Smooth muscle cell of the brain vasculature (primary cell): ENCODE results near the gene RGL2.

ENCODE experiments used
- DNase-seq: peaks from one replicate; pipeline ENCODE4 v3.0.0-alpha.2; 2012; ENCODE audit warnings: low read depth, low spot score

Gene RGL2

GRCh38 chr6:33317419-33317668 is 18.6 kb upstream of the RGL2 start:
- DNase-seq, result no peak

GRCh38 chr6:33316603-33317418 is 18.1 kb upstream of the RGL2 start:
- no peak for DNase-seq

- DNase-seq, result no peak
Observed at GRCh38 chr6:33315793-33316602, 17.3 kb upstream of the RGL2 start.

- no peak for DNase-seq
Observed at GRCh38 chr6:33314943-33315792, 16.4 kb upstream of the RGL2 start.

- DNase-seq, result no peak
Observed at GRCh38 chr6:33314515-33314942, 15.8 kb upstream of the RGL2 start.

- no peak for DNase-seq
Observed at GRCh38 chr6:33313709-33314514, 15.2 kb upstream of the RGL2 start, which contains the start of gene TAPBP. TSS of gene TAPBP (minus strand) at chr6:33314078. CDS start at chr6:33314041, 37 bp downstream.

- DNase-seq, result no peak
Observed at GRCh38 chr6:33313105-33313708, 14.5 kb upstream of the RGL2 start.

- DNase-seq, result no peak
Observed at GRCh38 chr6:33312361-33313104, 13.8 kb upstream of the RGL2 start.

GRCh38 chr6:33306356-33306755 is 7.6 kb upstream of the RGL2 start:
- DNase-seq, result no peak

- no peak for DNase-seq
Observed at GRCh38 chr6:33305052-33305451, 6.3 kb upstream of the RGL2 start.

- no peak for DNase-seq
Observed at GRCh38 chr6:33304216-33304615, 5.5 kb upstream of the RGL2 start.

GRCh38 chr6:33301877-33302276 is 3.1 kb upstream of the RGL2 start:
- no peak for DNase-seq

GRCh38 chr6:33299237-33299944 is 649 bp upstream of the RGL2 start:
- DNase-seq, result peak; percentile 77

GRCh38 chr6:33297956-33298772 is 578 bp downstream of the RGL2 start:
- DNase-seq, result no peak

GRCh38 chr6:33297406-33297955 is 1.3 kb downstream of the RGL2 start:
- no peak for DNase-seq

- no peak for DNase-seq
Observed at GRCh38 chr6:33296797-33297405, 1.8 kb downstream of the RGL2 start.

GRCh38 chr6:33295621-33296369 is 2.9 kb downstream of the RGL2 start:
- DNase-seq, result no peak
